ENCODE measurements around the gene TRAP1. TPM values are rescaled to one million over a fixed set of nuclear protein-coding genes. Genes with fewer than 3 reads are reported as not detected.

TRAP1 gene
- total and polyA plus RNA-seq, 8 donors = 39.5 to 460 (median 88.7) TPM

DNA sequence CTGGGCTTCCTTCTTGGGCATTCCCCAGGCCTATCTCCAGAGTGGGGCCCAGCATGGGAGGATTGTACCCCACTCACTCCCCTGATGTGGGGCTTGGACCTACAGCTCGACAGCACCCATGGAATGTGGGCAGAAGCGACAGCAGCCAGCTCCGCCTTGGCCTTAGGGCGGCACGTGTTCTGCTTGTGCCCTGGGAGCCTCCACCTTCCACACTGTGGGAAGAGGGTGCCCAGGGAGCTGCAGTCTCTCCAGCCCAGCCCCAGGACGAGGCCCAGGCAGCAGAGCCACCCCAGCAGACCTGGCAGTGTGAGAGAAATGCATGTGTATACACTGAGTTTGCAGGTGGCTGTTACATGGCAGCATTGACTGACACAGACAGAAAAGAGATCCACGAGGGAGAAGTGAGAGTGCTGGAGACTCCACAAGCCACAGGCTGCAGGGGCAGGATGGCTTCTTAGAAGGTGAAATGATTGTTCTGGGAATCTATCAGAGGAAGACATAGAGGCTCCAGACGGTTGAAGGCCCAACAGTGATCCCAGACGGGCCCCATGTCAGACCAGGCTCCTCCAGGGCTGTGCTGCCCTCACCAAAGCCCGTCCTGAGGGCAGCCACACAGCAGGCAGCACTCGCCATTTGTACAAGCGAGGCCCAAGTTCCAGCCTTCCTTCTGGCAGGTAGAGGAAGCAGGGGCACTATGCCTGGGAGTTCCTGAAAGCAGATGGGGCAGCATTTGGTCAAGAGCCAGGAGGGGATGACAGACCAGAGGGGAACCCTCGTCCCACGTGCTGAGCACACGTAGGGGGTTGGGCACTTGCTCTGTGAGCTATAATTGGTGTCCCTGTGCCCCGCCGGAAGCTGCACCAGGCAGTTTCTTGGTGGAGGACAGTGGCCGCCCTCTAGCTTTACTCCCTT is 65.6 kb downstream of the TRAP1 start:
- Histone ChIP-seq H3K9me3 (no peaks in the 10 kb centered on the region), H3K4me3 (no peak overlapping the region), H3K4me1 (peaks cover under 1 to 21% (median 11%) of the 10 kb centered on the region in 4 donors), H3K27ac (no peak overlapping the region), H3K27me3 (no peaks in the 10 kb centered on the region), H3K36me3 (peaks cover 17 to 49% (median 44%) of the 10 kb centered on the region in 4 donors)
- WGBS, 5 donors = 77 to 83% (median 82%) methylated on average over 12 to 18 of the region's 18 CpGs
- peak; percentile 5 to 17 for DNase-seq
- intact Hi-C loops (cut with DNase I; ENCODE audit: low total_unique reads) = no loop called here
- TF ChIP-seq POLR2AphosphoS5 (IDR thresholded peaks at IDR 0.05) = no peak
- TF ChIP-seq, protein P1, sequence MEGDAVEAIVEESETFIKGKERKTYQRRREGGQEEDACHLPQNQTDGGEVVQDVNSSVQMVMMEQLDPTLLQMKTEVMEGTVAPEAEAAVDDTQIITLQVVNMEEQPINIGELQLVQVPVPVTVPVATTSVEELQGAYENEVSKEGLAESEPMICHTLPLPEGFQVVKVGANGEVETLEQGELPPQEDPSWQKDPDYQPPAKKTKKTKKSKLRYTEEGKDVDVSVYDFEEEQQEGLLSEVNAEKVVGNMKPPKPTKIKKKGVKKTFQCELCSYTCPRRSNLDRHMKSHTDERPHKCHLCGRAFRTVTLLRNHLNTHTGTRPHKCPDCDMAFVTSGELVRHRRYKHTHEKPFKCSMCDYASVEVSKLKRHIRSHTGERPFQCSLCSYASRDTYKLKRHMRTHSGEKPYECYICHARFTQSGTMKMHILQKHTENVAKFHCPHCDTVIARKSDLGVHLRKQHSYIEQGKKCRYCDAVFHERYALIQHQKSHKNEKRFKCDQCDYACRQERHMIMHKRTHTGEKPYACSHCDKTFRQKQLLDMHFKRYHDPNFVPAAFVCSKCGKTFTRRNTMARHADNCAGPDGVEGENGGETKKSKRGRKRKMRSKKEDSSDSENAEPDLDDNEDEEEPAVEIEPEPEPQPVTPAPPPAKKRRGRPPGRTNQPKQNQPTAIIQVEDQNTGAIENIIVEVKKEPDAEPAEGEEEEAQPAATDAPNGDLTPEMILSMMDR (IDR thresholded peaks at IDR 0.05) = no peak
- no peak for TF ChIP-seq POLR2A (IDR thresholded peaks at IDR 0.05)
- no peak for TF ChIP-seq EP300 (IDR thresholded peaks at IDR 0.05)

DNA sequence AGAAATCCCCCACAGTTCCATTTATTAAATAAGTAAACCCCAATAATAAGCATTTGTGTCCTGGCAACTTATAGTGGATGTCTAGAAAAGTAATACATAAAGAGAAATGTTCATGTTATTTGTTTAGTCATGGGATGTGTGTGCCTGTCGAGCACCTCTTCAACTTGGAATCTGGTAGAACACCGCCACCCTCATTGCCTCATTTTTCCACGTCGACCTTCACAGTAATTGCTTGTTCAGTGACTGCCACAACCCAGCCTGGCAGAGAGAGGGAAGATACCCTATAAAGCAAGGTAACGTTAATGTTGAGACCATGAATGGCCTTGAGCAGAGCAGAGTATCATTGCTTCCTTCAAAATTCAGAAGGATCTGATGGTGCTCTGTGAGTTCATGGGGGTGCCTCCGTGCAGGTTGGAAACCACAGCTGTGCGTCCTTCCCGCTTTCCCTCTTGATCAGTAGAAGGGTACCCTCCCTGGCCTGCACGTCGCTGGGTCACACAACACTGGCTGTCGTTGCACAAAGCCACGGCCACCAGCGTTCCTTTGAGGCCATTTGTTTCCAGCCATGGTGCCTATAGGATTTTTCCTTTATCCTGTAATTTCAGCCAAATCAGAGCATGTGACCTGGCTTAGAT is 66.6 kb downstream of the TRAP1 start:
- DNase-seq = peak in 1 of 2 donors; percentile 17
- Histone ChIP-seq H3K27me3 (no peaks in the 10 kb centered on the region), H3K36me3 (peaks cover 13 to 39% (median 34%) of the 10 kb centered on the region in 4 donors), H3K27ac (no peak overlapping the region), H3K4me1 (peaks cover 10 to 24% (median 17%) of the 10 kb centered on the region in 4 donors), H3K4me3 (no peak overlapping the region), H3K9me3 (no peaks in the 10 kb centered on the region)
- intact Hi-C loops (cut with DNase I; ENCODE audit: low total_unique reads) = no loop called here
- TF ChIP-seq EP300 (IDR thresholded peaks at IDR 0.05) = no peak
- TF ChIP-seq, protein P1 (IDR thresholded peaks at IDR 0.05) = no peak
- no peak for TF ChIP-seq POLR2AphosphoS5 (IDR thresholded peaks at IDR 0.05)
- no peak for TF ChIP-seq POLR2A (IDR thresholded peaks at IDR 0.05)
- 89 to 95% (median 93%) methylated on average over 13 of the region's 13 CpGs for WGBS, 5 donors

DNA sequence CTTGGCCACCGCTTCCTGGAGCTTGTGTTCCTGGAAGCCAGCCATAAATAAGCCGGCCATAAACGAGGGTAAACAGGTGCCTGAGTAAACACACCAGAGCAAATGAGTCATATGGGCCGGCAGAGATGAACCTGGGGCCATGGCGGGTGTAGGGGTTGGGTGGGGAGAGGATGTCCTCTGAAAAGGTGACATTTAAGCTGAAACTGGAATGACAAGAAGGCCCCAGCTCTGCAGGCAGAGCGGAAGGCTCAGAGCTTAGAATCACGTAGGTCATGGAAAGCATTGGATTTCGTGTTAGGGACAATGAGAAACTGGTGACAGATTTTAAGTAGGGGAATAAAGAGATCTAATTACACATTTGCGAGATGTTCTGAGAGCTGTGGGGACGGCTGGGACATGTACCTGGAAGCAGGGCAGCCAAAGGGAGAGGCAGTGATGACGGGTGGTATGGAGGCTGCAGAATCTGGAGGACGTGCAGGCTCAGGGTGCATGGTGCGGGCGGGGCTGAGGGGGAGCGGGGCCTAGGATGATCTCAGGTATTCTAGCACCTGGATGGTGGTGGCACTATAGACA is 70.9 kb downstream of the TRAP1 start:
- peak in 1 of 3 donors; percentile 42 for TF ChIP-seq POLR2AphosphoS5 (IDR thresholded peaks at IDR 0.05)
- no peak for TF ChIP-seq EP300 (IDR thresholded peaks at IDR 0.05)
- intact Hi-C loops (cut with DNase I; ENCODE audit: low total_unique reads) = no loop called here
- DNase-seq = peak; percentile 73 to 84
- Histone ChIP-seq H3K4me3 (no peak overlapping the region), H3K27ac (peak overlapping the region in 3 of 5 donors; percentile 21 to 47 (median 32)), H3K27me3 (no peaks in the 10 kb centered on the region), H3K4me1 (peaks cover 9 to 16% (median 13%) of the 10 kb centered on the region in 4 donors), H3K9me3 (no peaks in the 10 kb centered on the region), H3K36me3 (peaks cover 5 to 33% (median 23%) of the 10 kb centered on the region in 4 donors)
- WGBS, 5 donors = 49 to 73% (median 55%) methylated on average over 15 of the region's 15 CpGs

DNA sequence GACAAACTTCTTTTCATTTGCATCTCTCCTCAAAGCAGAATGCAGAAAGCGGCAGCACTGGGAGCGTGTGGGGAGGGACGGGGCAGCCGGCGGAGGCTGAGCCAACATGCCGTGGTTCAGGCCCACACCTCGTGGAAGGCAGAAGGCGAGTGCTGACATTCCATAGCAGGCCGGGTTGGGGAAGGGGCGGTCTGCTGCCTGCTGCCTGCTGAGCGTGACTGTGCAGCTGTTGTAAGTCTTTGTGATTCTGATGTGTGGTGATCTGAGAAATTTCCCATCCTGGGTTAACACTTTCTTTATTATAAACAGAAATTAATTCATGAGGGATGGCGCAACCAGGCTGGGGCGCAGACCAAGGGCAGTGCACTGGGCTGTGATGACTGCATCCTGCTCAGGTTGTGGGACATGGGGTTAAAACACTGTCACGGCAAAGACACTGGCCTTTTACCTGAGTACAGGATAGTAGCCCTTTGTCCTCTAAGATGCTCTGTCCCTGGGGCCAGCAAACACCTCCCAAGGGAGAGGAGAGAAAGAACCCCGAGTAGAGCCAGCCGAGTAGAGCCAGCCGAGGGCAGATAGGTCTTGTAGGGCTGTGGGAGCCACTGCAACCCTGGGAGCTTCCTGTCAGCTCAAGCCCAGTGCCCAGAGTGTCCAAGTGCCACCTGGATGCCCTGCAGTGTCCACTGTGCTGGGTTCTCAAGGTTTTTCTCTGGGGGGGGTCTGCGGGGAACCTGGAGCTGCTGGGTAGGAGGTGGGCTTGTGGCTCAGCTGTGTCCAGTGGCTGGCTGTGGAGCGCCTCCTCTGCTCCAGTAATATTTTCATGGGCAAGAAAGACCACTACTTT is 71.6 kb downstream of the TRAP1 start:
- Histone ChIP-seq H3K4me1 (peaks cover 9 to 16% (median 13%) of the 10 kb centered on the region in 4 donors), H3K4me3 (no peak overlapping the region), H3K36me3 (peaks cover 3 to 33% (median 24%) of the 10 kb centered on the region in 4 donors), H3K9me3 (no peaks in the 10 kb centered on the region), H3K27ac (peak overlapping the region in 4 of 5 donors; percentile 21 to 47 (median 34)), H3K27me3 (no peaks in the 10 kb centered on the region)
- WGBS, 5 donors = 71 to 84% (median 76%) methylated on average over 16 to 19 of the region's 19 CpGs
- DNase-seq = peak; percentile 17 to 61
- intact Hi-C loops (cut with DNase I; ENCODE audit: low total_unique reads) = no loop called here
- TF ChIP-seq EP300 (IDR thresholded peaks at IDR 0.05) (no peak), POLR2A (IDR thresholded peaks at IDR 0.05) (no peak), POLR2AphosphoS5 (IDR thresholded peaks at IDR 0.05) (no peak)
- TF ChIP-seq, protein P1 (IDR thresholded peaks at IDR 0.05) = no peak

Data from stomach (tissue), 9 donors.